GM18907 (cell line): Measurements from ENCODE around the gene NOS3.
A peak's percentile ranks its signal among the peaks of the same experiment; 100 is the strongest.

Experiments
- ATAC-seq: cut with Tn5 transposase; IDR thresholded peaks from one replicate; pipeline ENCODE4 v1.9.1; 2021; ENCODE audit warnings: mild to moderate bottlenecking, moderate library complexity; ENCODE audit not compliant: unreplicated experiment

Gene NOS3

DNA sequence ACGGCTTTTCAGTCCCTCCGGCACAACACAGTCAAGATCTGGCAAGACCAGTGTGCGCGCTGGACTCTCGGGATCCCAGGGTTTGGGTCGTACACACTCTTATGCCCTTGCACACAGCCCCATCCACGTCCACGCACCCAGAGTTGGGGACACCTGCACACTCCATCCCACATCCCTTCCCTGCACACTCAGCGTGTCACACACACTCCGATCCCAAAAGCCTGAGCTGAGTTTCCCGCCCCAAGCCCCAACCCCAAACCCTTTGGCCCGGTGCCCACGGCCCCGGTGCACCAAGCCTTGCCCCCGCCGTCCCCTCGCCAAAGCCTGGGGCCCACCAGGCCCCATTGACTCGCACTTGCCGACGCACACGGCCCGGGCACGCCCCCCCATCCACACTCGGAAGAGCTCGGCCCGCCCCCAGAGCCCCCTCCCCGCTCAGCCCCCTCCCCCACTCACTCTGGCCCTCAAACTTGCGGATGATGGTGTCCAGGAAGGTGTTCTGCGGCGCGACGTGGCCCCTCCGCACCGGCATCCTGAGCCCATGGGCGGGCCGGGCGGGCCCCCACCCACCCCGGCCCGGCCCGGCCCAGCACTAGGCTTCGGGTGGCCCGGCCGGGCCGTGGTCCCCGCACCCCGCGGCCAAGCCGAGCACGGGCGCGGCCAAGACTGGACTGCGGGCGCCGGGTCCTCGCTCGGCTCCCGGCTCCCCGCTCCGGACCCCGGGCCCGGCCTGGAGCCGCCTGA, 13.3 kb upstream of the NOS3 start:
- ATAC-seq, result no peak

DNA sequence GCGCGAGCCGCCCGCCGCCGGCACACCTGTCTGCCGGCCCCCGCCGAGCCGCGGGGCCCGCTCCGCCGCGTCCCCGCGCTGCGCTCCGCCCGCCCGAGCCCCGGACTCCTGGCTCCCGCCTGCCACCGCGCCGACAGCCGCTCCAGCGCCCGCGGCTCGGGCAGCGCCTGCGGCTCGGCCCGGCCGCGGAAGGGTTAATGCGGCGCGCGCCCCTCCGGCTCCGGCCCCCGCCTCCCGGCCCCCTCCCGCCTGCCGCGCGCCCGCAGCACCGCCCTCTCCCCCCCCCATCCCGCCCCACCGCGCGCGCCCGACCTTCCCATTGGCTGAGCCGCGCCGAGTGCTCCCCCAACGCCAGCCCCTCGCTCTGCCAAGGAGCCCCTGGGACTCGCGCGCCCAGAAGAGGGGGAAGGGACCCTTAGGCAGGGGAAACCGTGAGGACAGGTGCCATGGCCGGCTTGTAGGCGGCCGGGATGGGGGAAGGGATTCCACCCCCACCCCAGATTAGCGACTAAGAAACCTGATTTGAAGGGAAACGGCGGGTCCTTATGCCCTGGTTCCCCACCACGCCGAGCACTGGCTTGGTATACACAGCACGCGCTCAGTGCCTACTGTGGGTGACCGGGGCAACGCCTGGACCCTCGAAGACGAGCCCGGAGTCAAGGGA, 12.6 kb upstream of the NOS3 start, which contains the start of gene KCNH2:
Gene KCNH2 (minus strand): TSS at position 196 of the 664 bp plus-strand sequence. CDS start 408 bp downstream, outside the sequence.
- no peak for ATAC-seq

DNA sequence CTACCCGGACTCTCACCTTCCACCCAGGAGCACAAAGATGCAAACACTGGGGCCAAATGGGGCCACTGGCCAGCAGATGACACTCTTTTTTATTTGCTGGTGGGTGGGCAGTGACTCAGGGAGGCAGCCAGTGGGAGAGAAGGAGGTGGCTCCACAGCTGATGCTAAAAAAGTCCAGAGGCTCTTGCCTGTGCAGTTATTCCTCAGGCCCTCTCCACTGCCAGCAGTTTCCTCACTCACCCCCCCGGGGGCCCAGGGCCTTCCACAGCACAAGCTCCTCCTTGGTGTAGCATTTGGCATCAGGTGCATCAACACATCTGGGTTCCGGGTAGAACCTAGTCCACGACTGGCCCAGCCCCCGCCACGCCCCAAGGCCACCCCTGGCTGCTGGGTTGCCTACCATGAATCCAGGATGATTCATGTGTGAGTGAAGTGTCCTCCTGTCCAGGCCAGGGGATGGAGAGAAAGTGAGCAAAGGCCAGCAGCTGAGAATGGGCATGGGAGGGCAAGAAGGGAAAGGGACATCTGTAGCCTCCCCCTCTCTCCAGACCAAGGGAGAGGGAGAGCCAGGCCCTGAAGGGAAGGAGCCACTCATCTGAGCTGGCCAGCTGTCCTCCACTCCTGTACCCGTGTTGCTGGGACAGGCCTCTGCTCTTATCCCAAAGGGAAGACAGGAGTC, 11.0 kb upstream of the NOS3 start:
- ATAC-seq, result no peak

DNA sequence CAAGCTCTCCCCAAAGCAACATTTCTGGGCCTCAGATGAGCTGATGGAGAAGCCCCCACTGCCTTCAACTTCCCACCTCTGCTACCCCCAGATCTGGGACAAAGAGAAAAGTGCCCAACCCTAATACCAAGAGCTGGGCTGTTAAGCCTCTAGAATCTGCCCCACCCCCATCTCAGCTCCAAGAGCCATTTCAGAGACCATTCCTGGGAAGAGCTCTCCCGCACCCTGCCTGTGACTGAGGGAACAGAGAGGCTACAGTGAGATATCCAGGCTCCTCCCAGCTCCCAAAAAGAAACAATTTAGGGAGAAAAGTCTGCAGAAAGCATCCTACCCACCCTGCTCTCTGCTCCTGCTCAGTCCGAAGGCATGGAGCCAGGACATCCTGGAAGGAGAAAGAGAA, 10.2 kb upstream of the NOS3 start:
- no peak for ATAC-seq

DNA sequence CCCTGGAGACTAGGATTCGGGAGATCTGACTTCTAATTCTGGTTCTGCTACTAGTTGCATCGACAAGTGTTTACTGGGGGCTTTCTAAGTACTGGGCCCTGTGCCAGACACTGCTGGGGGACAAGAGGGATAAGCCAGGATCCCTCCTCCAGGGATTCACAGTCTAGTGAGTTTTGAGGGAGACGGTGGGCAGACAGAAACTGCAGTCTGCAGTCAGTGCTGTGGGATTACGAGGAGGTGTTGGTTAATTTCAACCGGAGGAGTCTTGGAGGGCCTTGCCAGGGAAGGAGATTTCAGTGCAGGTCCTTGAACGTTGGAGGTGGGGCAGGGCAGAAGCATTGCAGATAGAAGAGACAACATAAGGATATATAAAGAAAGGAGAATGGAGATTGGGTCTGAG, 9.2 kb upstream of the NOS3 start:
- ATAC-seq, result no peak

DNA sequence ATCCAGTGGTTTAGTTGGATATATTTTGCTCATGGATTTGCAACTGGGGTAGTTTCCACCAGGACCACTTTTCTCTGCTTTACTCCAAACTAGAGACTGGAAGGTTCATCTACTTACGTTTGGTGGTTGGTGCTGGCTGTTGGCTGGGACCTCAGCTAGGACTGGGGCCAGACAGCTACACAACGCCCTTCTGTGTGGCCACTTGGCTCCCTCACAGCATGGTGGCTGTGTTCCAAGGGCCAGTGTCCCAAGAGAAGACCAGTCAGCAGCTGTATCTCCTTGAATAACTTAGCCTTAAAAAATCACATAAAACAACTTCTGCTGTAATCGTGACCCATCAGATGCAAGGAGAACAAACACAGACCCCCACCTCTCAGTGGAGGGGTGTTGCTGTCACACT, 8.5 kb upstream of the NOS3 start:
- no peak for ATAC-seq

DNA sequence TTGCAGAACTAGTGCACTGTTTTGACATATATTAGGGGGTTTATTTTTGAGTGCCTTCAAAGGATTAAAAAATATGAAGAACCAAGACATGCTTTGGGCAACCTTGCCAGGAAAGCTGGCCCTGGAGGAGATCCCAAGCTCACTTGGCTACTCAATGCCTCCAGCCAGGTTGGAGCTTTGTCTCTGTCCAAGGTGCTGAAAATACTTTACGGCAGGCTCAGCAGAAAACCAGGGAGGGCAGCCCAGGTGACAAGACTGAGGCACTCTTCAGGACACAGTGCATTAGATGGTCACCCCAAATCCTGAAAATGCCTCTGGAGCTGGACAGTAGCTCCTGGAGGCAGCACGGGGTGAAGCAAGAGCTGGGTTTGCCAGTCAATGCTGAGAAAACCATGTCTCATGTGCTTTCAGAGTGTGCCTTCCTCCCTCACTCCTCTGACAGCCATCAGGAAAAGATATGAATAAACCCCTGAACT, 6.9 kb upstream of the NOS3 start:
- no peak for ATAC-seq

DNA sequence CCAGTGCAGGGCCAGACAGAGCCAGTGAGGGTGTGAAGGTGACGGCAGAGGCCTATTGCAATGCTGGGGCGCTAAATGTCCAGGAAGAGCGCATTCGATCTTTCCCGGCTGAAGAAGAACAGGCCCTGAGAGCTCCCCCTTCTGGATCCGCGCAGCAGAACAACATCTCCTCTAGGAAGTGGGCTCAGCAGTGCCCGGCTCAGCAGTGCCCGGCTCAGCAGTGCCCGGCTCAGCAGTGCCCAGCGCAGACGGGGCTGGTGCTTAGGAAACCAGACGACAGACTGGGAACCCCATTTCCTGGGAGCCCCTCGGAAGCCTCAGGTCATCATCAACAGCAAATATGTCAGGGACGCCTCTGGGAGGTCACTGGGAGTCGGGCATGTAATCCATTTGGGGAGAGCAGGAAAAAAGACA, 4.7 kb upstream of the NOS3 start:
- no peak for ATAC-seq

DNA sequence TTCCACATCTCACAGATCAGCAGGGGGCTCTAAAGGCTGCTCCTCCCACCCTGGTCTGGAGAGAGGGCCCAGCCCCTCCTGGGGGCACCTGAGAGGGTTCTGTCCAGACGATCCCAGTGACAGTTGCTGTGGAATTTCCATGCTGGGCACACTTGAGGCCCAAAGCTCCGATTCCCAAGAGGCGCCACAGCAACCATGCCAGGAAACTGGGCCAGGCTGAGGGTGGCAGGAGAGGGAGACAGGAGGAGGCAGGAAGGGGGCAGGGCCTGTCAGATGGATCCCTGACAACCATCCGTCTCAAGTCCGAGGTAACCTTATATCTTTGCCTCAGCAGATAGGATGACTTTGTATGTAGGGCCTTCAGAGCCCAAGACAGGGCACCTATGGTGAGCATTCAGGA, 4.3 kb upstream of the NOS3 start:
- no peak for ATAC-seq

DNA sequence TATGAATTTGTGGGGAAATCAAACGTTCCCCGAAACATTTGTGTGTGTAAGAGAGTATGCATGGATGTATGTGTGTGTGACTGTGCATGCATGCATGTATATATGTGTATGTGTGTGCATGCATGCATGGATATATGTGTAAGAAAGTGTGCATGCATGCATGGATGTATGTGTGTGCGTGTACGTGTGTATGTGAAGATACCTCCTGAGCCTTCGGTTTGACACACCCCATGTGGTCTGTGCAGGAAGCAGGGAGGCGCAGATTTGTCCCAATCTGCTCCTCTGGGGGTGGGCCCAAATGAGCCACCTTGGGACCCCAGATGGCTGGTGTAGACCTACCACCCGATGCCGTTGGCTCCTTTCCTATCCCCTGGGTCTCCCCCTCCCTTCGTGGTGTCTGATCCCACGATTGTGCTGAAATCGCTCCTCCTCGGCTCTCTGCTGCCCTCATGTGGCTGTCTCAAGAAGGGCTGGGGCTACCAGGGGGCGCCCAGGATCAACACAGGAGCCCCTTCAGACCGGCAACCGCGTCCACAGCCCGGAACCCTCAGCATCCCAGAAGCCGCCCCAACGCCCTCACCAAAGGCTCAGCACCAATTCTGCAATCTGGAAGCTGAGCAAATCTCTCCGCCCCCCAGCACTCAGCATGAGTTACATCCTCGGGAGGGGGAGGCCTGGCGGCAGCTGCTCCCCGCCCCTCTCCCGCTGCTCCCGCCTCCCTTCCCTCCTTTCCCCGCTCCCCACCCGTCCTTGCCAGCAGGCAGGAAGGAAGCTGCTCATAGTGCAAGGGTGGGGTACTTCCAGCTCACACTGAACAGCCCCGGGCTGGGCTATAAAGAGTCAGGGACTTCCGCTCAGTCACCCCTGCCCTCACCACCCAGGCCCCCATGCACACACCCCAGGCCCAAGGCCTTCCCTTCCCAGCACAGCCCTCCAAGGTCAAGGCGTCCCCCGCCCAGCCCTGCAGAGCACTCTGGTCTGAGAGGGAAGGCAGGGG, 2.3 kb upstream of the NOS3 start:
- ATAC-seq, result peak; percentile 59

DNA sequence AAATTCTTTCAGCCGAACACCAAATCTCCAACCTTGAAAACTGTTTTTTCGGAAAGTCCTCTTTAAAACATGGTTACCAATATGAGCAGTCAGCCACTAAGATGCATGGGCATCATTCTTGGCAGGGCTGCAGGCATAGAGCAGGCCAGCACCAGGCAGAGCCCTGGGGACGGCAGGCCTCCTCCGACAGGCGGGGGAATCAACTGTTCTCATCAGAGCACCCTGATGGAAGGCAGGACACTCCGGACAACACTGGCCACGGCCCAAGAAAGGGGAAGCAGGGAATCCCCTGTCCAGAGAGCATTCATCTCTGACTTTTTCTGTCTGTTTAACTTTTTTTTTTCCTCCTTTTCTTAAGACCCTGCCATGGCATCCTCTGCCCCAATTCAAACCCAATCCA, 1.4 kb upstream of the NOS3 start:
- ATAC-seq, result no peak

DNA sequence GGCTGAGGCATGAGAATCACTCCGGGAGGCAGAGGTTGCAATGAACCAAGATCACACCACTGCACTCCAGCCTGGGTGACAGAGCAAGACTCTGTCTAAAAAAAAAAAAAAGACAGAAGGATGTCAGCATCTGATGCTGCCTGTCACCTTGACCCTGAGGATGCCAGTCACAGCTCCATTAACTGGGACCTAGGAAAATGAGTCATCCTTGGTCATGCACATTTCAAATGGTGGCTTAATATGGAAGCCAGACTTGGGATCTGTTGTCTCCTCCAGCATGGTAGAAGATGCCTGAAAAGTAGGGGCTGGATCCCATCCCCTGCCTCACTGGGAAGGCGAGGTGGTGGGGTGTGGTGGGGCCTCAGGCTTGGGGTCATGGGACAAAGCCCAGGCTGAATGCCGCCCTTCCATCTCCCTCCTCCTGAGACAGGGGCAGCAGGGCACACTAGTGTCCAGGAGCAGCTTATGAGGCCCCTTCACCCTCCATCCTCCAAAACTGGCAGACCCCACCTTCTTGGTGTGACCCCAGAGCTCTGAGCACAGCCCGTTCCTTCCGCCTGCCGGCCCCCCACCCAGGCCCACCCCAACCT, 1.3 kb downstream of the NOS3 start:
- ATAC-seq, result no peak

DNA sequence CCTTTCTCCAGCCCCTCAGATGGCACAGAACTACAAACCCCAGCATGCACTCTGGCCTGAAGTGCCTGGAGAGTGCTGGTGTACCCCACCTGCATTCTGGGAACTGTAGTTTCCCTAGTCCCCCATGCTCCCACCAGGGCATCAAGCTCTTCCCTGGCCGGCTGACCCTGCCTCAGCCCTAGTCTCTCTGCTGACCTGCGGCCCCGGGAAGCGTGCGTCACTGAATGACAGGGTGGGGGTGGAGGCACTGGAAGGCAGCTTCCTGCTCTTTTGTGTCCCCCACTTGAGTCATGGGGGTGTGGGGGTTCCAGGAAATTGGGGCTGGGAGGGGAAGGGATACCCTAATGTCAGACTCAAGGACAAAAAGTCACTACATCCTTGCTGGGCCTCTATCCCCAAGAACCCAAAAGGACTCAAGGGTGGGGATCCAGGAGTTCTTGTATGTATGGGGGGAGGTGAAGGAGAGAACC, 2.1 kb downstream of the NOS3 start:
- ATAC-seq, result peak; percentile 68

DNA sequence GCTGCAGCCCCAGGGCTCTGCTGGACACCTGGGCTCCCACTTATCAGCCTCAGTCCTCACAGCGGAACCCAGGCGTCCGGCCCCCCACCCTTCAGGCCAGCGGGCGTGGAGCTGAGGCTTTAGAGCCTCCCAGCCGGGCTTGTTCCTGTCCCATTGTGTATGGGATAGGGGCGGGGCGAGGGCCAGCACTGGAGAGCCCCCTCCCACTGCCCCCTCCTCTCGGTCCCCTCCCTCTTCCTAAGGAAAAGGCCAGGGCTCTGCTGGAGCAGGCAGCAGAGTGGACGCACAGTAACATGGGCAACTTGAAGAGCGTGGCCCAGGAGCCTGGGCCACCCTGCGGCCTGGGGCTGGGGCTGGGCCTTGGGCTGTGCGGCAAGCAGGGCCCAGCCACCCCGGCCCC, 2.7 kb downstream of the NOS3 start:
- no peak for ATAC-seq

DNA sequence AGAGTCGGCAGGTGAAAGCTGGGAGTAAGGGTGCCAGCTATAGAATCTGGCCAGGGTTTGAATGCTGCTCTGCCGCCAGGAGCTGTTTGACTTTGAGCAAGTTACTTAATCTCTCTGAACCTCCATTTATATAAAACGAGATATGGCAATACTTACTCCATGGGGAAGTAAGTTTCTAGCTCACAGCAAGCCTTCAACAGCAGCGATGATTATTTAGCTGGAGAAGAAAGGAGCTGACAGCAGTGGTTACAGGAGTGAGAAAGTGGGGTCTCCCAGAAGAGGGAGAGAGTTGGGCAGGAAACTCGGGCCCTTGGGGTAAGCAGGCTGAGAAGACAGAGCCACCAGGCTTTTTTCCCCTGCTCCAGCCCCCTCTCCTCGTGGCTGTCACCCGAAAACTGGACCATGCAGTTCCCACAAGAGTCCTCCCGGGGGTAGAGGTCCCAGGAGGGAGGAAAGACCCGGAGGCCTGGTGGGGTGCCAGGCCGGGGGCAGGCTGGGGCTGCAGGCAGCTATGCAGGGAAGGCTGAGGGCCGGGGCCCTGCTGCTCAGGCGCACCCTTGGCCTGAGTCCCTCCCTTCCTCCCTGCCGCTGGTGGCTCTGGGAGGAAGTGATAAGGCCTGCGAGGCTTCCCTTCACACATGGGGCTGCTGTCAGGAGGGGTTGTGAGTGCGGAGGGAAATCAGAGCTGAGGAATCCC, 3.5 kb downstream of the NOS3 start:
- ATAC-seq, result no peak

DNA sequence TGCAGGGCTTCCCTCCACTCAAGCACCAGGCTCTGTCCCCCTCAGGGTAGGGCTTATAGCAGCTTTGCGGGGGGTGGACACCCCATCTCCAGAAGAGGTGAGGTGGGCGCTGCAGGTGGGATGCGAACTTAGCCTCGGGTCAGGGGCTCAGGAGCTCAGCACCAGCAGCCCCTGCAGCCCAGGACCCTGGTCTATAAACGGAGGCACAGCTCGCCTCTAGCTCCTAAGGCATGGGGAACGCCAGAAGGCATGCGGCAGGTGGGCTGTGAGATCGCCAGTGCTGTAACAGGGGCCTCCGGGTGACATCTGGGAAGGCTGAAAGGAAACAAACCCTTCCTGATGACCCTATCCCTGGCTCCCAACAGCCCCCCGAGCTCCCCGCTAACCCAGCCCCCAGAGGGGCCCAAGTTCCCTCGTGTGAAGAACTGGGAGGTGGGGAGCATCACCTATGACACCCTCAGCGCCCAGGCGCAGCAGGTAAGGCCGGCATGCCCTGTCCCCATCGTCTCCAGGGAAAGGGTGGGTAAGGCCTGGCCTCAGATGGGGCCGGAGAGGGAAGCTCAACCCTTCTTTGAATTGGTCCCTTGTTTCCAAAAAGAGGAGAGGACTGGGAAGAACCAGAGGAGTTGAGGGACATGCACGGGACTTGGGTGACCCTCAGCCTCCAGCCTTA, 4.2 kb downstream of the NOS3 start:
- no peak for ATAC-seq

DNA sequence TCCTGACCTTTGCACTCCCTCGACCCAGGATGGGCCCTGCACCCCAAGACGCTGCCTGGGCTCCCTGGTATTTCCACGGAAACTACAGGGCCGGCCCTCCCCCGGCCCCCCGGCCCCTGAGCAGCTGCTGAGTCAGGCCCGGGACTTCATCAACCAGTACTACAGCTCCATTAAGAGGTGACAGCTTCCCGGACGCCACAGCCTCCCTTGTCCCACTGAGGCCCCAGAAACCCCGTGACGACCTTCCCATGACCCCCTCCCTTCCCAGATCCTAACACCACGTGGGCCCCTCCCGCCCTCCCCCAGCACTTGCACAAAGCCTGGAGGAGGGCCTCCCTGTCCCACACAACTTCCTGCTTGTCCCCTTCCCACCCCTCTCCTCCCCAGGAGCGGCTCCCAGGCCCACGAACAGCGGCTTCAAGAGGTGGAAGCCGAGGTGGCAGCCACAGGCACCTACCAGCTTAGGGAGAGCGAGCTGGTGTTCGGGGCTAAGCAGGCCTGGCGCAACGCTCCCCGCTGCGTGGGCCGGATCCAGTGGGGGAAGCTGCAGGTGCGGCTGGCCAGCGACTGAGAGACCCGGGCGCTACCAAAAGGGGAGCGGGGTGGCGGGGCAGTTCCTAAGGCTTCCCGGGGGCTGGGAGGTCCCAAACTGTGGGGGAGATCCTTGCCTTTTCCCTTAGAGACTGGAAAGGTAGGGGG, 5.7 kb downstream of the NOS3 start:
- no peak for ATAC-seq

DNA sequence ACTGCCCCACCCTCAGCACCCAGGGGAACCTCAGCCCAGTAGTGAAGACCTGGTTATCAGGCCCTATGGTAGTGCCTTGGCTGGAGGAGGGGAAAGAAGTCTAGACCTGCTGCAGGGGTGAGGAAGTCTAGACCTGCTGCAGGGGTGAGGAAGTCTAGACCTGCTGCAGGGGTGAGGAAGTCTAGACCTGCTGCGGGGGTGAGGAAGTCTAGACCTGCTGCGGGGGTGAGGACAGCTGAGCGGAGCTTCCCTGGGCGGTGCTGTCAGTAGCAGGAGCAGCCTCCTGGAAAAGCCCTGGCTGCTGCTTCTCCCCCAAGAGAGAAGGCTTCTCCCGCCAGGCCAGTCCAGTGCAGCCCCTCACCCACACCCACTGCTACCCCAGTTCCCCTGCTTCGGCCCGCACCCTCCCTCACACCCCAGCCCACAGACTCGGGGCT, 6.3 kb downstream of the NOS3 start:
- ATAC-seq, result no peak
